Activated T-cell treated with anti-CD3 and anti-CD28 coated beads, Interleukin-2, amount 50 U/mL, for 24 hours (primary cell): ENCODE data around the gene ARL15.

Experiments
- DNase-seq: peaks from one replicate; pipeline ENCODE4 v3.0.0-alpha.2; 2020
- H3K27ac Mint-ChIP-seq: 2 replicates; pipeline ENCODE4 v1.8.0; 2020; ENCODE audit warnings: mild to moderate bottlenecking, mixed read lengths
- H3K27me3 Mint-ChIP-seq: 2 replicates; pipeline ENCODE4 v1.8.0; 2020; ENCODE audit warnings: mixed read lengths
- H3K36me3 Mint-ChIP-seq: 2 replicates; pipeline ENCODE4 v1.8.0; 2020; ENCODE audit warnings: low read depth, mixed read lengths
- H3K4me1 Mint-ChIP-seq: 2 replicates; pipeline ENCODE4 v1.8.0; 2020; ENCODE audit warnings: low read depth, mixed read lengths
- H3K4me3 Mint-ChIP-seq: 2 replicates; pipeline ENCODE4 v1.8.0; 2020; ENCODE audit warnings: mild to moderate bottlenecking, moderate library complexity, mixed read lengths
- H3K9me3 Mint-ChIP-seq: 2 replicates; pipeline ENCODE4 v1.8.0; 2020; ENCODE audit warnings: mixed read lengths

Gene ARL15

GRCh38 chr5:54226215-54226614 is 84.2 kb downstream of the ARL15 start:
- Mint-ChIP-seq H3K4me3 (no peak overlapping the region), H3K27me3 (no peaks in the 10 kb centered on the region), H3K36me3 (no peaks in the 10 kb centered on the region), H3K27ac (no peak overlapping the region), H3K4me1 (peaks cover 7% of the 10 kb centered on the region), H3K9me3 (no peaks in the 10 kb centered on the region)
- no peak for DNase-seq

GRCh38 chr5:54224103-54224826 is 86.1 kb downstream of the ARL15 start:
- Mint-ChIP-seq H3K27ac (no peak overlapping the region), H3K9me3 (no peaks in the 10 kb centered on the region), H3K36me3 (no peaks in the 10 kb centered on the region), H3K4me1 (peaks cover 6% of the 10 kb centered on the region), H3K27me3 (no peaks in the 10 kb centered on the region), H3K4me3 (no peak overlapping the region)
- no peak for DNase-seq

DNA sequence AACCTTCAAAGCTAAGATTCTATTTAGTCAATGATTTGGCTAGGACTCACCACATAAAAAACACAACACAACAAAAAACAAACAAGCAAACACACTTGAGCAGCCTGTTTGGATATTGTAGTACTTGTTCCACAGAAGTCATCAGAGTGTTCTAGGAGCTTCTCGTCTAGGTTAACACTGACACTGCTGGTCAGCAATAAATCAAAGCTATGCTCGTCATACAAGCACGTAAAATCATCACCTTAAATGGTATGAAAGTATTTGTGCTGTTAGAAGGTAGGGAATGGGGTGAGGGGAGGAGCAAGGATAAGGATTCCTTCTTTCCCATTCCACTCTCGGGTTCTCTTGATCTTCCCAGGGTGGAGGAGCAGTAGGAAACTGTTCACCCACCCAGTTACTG is 88.0 kb downstream of the ARL15 start:
- H3K27me3 Mint-ChIP-seq: no peaks in the 10 kb centered on the region
- no peaks in the 10 kb centered on the region for H3K9me3 Mint-ChIP-seq
- no peak overlapping the region for H3K4me3 Mint-ChIP-seq

DNA sequence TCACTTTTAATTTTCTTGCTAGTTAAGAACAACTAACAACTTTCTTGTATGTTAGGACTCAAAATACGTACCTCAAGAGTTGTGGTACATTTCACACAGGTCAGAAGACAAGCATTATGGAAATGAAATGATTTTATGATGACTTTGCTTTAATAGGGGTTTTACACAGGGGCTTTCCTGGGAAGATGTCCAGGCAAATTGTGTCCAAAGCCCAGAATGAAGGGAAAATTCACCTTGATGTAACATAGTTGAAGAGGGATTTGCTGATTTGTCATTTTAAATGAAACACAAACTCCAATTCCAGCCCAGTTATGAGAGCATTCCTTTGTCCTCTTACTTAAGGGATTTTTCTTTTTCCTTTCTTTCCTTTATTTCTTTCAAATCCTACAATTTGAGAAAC is 89.2 kb downstream of the ARL15 start:
- Mint-ChIP-seq H3K4me1 (peaks cover 2% of the 10 kb centered on the region), H3K36me3 (no peaks in the 10 kb centered on the region), H3K4me3 (no peak overlapping the region), H3K27me3 (no peaks in the 10 kb centered on the region), H3K9me3 (no peaks in the 10 kb centered on the region), H3K27ac (no peak overlapping the region)
- DNase-seq: no peak

More for the DNA sequence above, 88.0 kb downstream of the ARL15 start:
- Mint-ChIP-seq H3K4me1 (peaks cover 2% of the 10 kb centered on the region), H3K36me3 (no peaks in the 10 kb centered on the region), H3K27ac (no peak overlapping the region)
- DNase-seq: no peak

GRCh38 chr5:54220230-54221040 is 89.9 kb downstream of the ARL15 start:
- H3K27ac Mint-ChIP-seq: no peak overlapping the region
- no peaks in the 10 kb centered on the region for H3K36me3 Mint-ChIP-seq
- H3K4me3 Mint-ChIP-seq: no peak overlapping the region

GRCh38 chr5:54217826-54218503 is 92.4 kb downstream of the ARL15 start:
- Mint-ChIP-seq H3K4me1 (peaks cover 10% of the 10 kb centered on the region), H3K27ac (no peak overlapping the region), H3K4me3 (no peak overlapping the region), H3K36me3 (no peaks in the 10 kb centered on the region), H3K27me3 (no peaks in the 10 kb centered on the region), H3K9me3 (no peaks in the 10 kb centered on the region)
- DNase-seq: no peak

More at GRCh38 chr5:54220230-54221040, 89.9 kb downstream of the ARL15 start:
- H3K27me3 Mint-ChIP-seq: no peaks in the 10 kb centered on the region
- H3K9me3 Mint-ChIP-seq: no peaks in the 10 kb centered on the region
- H3K4me1 Mint-ChIP-seq: peaks cover 3% of the 10 kb centered on the region
- DNase-seq: no peak

GRCh38 chr5:54215233-54215736 is 95.1 kb downstream of the ARL15 start:
- no peak for DNase-seq
- H3K27ac Mint-ChIP-seq: no peak overlapping the region

GRCh38 chr5:54214722-54215121 is 95.7 kb downstream of the ARL15 start:
- no peak overlapping the region for H3K27ac Mint-ChIP-seq
- H3K27me3 Mint-ChIP-seq: no peaks in the 10 kb centered on the region
- no peak for DNase-seq
- H3K4me3 Mint-ChIP-seq: no peak overlapping the region
- H3K9me3 Mint-ChIP-seq: no peaks in the 10 kb centered on the region
- H3K36me3 Mint-ChIP-seq: no peaks in the 10 kb centered on the region
- H3K4me1 Mint-ChIP-seq: peaks cover 21% of the 10 kb centered on the region

More at GRCh38 chr5:54215233-54215736, 95.1 kb downstream of the ARL15 start:
- no peaks in the 10 kb centered on the region for H3K9me3 Mint-ChIP-seq
- no peak overlapping the region for H3K4me3 Mint-ChIP-seq
- no peaks in the 10 kb centered on the region for H3K27me3 Mint-ChIP-seq
- no peaks in the 10 kb centered on the region for H3K36me3 Mint-ChIP-seq
- H3K4me1 Mint-ChIP-seq: peaks cover 21% of the 10 kb centered on the region

DNA sequence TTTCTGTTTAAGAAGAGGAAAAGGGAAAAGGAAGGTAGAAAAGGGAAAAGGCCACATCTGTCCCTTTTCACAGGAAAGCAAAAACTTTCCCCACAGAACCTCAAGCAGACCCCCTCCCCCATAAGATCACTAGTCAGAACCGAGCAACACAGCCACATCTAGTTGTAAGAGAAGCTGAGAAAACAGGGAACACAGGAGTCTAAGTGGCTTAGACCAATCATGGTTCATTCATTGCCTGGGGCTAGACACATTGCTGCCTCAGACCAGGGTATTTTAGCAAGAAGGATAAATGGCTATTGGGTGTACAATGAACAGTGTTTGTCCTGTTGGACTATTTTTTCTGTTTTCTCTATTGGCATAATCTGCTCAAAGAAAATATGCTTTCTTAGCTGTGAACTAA is 98.0 kb downstream of the ARL15 start:
- Mint-ChIP-seq H3K9me3 (no peaks in the 10 kb centered on the region), H3K36me3 (no peaks in the 10 kb centered on the region), H3K27me3 (no peaks in the 10 kb centered on the region), H3K4me1 (peaks cover 21% of the 10 kb centered on the region), H3K27ac (no peak overlapping the region), H3K4me3 (no peak overlapping the region)
- no peak for DNase-seq

GRCh38 chr5:54211912-54212311 is 98.5 kb downstream of the ARL15 start:
- H3K27me3 Mint-ChIP-seq: no peaks in the 10 kb centered on the region
- no peak overlapping the region for H3K27ac Mint-ChIP-seq

DNA sequence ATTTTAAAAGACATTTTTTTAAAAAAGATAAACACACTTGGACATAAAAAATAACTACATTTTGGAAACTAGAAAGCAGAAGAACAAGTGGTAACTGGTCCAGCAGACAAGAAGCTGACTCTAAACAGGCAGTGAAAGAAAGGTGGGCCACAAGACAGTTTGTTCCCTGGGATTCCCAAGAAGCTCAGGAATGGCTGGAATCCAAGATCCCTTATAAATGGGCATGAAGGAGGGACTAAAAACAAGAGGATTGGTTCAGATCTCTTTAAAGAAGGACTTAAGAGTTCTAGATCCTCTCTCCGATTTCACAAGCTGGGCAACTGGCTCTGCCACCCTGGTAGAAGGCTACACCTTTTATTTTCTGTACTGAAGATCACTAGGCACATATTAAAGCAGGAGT is 102.8 kb downstream of the ARL15 start:
- peaks cover 8% of the 10 kb centered on the region for H3K36me3 Mint-ChIP-seq
- H3K4me3 Mint-ChIP-seq: no peak overlapping the region
- H3K27ac Mint-ChIP-seq: no peak overlapping the region
- H3K27me3 Mint-ChIP-seq: no peaks in the 10 kb centered on the region
- no peak for DNase-seq
- peaks cover 7% of the 10 kb centered on the region for H3K4me1 Mint-ChIP-seq
- H3K9me3 Mint-ChIP-seq: peaks cover 13% of the 10 kb centered on the region

More at GRCh38 chr5:54211912-54212311, 98.5 kb downstream of the ARL15 start:
- Mint-ChIP-seq H3K9me3 (no peaks in the 10 kb centered on the region), H3K4me3 (no peak overlapping the region), H3K36me3 (no peaks in the 10 kb centered on the region), H3K4me1 (peaks cover 21% of the 10 kb centered on the region)
- DNase-seq: no peak

GRCh38 chr5:54206580-54207229 is 103.7 kb downstream of the ARL15 start:
- no peaks in the 10 kb centered on the region for H3K27me3 Mint-ChIP-seq
- H3K27ac Mint-ChIP-seq: no peak overlapping the region
- H3K36me3 Mint-ChIP-seq: peaks cover 8% of the 10 kb centered on the region
- no peak overlapping the region for H3K4me3 Mint-ChIP-seq
- H3K9me3 Mint-ChIP-seq: peaks cover 19% of the 10 kb centered on the region
- no peak for DNase-seq
- peaks cover 3% of the 10 kb centered on the region for H3K4me1 Mint-ChIP-seq

DNA sequence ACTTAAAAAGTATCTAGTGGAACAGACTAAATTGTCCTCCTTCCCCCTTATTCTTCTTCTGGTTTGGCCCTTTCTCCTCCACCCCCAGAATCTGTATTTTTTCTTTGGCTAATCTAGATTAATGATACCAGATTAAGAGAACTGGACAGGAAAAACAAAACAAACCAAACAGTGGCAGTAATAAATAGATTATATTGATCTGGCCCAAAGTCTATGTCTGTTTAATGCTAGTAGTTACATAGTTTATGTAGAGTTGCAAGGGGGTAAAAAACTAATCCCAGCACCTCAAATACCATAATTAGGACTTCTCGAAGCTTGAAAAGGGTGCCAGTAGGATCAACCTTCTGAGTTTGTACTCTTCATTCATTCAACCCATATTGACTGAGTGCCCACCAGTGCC is 104.5 kb downstream of the ARL15 start:
- no peaks in the 10 kb centered on the region for H3K27me3 Mint-ChIP-seq
- no peak for DNase-seq
- H3K27ac Mint-ChIP-seq: no peak overlapping the region
- H3K36me3 Mint-ChIP-seq: peaks cover 12% of the 10 kb centered on the region
- H3K4me3 Mint-ChIP-seq: no peak overlapping the region
- no peaks in the 10 kb centered on the region for H3K4me1 Mint-ChIP-seq
- peaks cover 27% of the 10 kb centered on the region for H3K9me3 Mint-ChIP-seq

GRCh38 chr5:54205453-54205852 is 104.9 kb downstream of the ARL15 start:
- Mint-ChIP-seq H3K4me3 (no peak overlapping the region), H3K27ac (no peak overlapping the region), H3K9me3 (peaks cover 32% of the 10 kb centered on the region), H3K36me3 (peaks cover 17% of the 10 kb centered on the region), H3K27me3 (no peaks in the 10 kb centered on the region), H3K4me1 (no peaks in the 10 kb centered on the region)
- DNase-seq: no peak
